ENCODE results near the gene ECI2. TPM values are rescaled to one million over a fixed set of nuclear protein-coding genes. Genes with fewer than 3 reads are reported as not detected.

Gene ECI2
- total RNA-seq, 4 donors from 2014 or later: 46.9 to 64.4 (median 56.0) TPM

DNA sequence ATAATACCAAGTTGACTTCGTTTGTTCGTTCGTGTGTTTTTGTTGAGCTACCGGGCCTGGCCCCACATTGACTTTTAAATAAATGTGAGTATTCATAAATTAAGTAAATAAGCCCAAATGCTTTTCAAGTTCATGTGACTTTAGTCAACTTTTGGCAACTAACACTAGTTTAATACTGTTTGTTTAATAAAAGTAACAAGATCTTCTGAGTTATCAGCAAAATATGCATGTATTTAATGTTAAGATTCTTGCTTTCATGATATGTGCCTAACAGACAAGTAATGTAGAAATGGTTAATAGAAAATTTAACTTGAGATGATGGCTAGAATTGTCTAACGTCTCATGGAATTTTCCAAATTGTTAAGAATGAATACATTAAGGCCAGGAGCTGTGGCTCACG is 38.7 kb upstream of the ECI2 start:
- Histone ChIP-seq H3K27ac (no peak overlapping the region), H3K27me3 (no peaks in the 10 kb centered on the region), H3K4me1 (no peaks in the 10 kb centered on the region), H3K4me3 (no peak overlapping the region), H3K36me3 (no peaks in the 10 kb centered on the region), H3K9me3 (no peaks in the 10 kb centered on the region)
- intact Hi-C loops (cut with DNase I; ENCODE audit: low total_unique reads): no loop called here
- no peak for DNase-seq
- TF ChIP-seq, protein P1, sequence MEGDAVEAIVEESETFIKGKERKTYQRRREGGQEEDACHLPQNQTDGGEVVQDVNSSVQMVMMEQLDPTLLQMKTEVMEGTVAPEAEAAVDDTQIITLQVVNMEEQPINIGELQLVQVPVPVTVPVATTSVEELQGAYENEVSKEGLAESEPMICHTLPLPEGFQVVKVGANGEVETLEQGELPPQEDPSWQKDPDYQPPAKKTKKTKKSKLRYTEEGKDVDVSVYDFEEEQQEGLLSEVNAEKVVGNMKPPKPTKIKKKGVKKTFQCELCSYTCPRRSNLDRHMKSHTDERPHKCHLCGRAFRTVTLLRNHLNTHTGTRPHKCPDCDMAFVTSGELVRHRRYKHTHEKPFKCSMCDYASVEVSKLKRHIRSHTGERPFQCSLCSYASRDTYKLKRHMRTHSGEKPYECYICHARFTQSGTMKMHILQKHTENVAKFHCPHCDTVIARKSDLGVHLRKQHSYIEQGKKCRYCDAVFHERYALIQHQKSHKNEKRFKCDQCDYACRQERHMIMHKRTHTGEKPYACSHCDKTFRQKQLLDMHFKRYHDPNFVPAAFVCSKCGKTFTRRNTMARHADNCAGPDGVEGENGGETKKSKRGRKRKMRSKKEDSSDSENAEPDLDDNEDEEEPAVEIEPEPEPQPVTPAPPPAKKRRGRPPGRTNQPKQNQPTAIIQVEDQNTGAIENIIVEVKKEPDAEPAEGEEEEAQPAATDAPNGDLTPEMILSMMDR (IDR thresholded peaks at IDR 0.05): no peak
- no peak for TF ChIP-seq POLR2A (IDR thresholded peaks at IDR 0.05)

DNA sequence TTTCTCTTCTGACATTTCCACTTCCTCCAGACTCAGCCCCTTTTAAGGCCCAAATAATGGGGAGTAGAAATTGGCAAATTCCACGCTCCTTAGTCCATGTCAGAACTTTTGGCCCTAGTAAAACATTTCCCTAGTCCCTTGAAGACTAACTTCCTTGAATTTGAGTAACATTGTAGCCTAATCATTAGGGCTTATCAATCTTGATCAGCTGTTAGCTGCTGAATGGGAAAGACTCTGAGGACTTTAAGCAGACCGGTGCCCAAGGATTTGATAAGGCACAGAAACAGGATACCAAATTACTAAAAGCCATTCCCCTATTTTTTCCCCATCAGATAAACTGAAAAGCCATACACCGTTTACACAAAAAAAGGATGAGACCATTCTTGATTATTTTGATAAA is 37.0 kb upstream of the ECI2 start:
- no peak overlapping the region for H3K4me3 ChIP-seq
- H3K36me3 ChIP-seq: no peaks in the 10 kb centered on the region
- DNase-seq: no peak
- H3K9me3 ChIP-seq: no peaks in the 10 kb centered on the region
- no peak for TF ChIP-seq POLR2A (IDR thresholded peaks at IDR 0.05)
- TF ChIP-seq, protein P1 (IDR thresholded peaks at IDR 0.05): no peak
- intact Hi-C loops (cut with DNase I; ENCODE audit: low total_unique reads): no loop called here
- H3K27ac ChIP-seq: no peak overlapping the region
- no peaks in the 10 kb centered on the region for H3K4me1 ChIP-seq
- no peaks in the 10 kb centered on the region for H3K27me3 ChIP-seq

DNA sequence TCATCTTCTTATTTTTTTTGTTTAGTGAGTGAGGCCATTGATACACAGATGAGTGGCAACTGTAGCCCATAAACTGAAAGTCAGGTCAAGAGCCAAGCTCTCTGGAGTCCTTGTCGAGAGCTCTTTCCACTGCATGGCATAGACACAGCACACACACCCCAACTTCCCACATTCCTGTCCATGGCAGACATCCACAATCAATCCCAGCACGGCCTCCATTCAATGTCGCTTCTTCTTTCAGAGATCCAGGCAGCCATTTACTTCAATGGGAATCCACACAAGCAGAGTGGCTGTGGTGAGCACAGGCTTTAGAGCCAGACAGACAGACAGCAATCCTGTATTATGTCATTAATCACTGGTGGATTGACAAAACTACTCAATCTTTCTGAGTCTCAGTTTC is 34.9 kb upstream of the ECI2 start:
- no peak for TF ChIP-seq POLR2A (IDR thresholded peaks at IDR 0.05)
- TF ChIP-seq, protein P1 (IDR thresholded peaks at IDR 0.05): no peak
- no peak for DNase-seq
- Histone ChIP-seq H3K9me3 (no peaks in the 10 kb centered on the region), H3K4me1 (no peaks in the 10 kb centered on the region), H3K27me3 (no peaks in the 10 kb centered on the region), H3K4me3 (no peak overlapping the region), H3K36me3 (no peaks in the 10 kb centered on the region), H3K27ac (no peak overlapping the region)
- intact Hi-C loops (cut with DNase I; ENCODE audit: low total_unique reads): no loop called here

DNA sequence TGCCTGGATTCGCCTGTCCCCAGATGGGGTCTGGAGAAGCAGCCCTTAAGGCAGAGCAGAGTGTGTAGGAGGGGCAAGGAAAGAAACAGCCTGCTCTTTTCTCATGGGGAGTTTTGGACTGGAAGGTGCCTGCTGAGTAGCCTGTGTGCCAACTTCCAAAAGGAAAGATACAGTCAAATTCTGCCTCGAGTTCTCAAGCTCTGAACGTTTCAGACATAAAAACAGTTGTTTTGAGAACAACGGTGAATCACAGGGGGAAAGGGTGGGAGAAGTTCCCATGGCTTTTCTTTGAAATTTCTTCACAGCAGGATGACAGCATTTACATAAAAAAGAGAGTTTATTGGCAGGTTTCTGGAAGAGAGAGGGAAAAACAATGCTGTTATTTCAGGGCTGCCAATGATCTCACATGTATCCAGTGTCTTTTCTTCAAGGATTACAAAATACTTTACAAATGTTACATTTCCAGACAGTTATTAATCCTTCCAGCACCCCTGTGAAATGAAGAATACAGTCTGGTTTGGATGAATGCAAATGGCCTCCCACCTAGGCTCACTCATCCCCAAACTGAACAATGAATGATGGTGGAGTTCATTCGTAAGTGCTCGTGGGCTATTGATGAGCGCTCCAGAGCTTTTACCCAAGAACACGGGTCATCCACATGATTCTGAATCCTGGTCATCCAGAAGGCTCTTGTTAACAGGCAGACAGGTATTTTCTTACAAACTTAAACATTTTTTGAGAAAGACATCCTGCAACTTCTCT is 33.8 kb upstream of the ECI2 start:
- Histone ChIP-seq H3K4me1 (no peaks in the 10 kb centered on the region), H3K9me3 (no peaks in the 10 kb centered on the region), H3K27me3 (no peaks in the 10 kb centered on the region), H3K4me3 (no peak overlapping the region), H3K36me3 (no peaks in the 10 kb centered on the region), H3K27ac (no peak overlapping the region)
- DNase-seq: no peak
- no peak for TF ChIP-seq POLR2A (IDR thresholded peaks at IDR 0.05)
- TF ChIP-seq, protein P1 (IDR thresholded peaks at IDR 0.05): no peak
- intact Hi-C loops (cut with DNase I; ENCODE audit: low total_unique reads): no loop called here

DNA sequence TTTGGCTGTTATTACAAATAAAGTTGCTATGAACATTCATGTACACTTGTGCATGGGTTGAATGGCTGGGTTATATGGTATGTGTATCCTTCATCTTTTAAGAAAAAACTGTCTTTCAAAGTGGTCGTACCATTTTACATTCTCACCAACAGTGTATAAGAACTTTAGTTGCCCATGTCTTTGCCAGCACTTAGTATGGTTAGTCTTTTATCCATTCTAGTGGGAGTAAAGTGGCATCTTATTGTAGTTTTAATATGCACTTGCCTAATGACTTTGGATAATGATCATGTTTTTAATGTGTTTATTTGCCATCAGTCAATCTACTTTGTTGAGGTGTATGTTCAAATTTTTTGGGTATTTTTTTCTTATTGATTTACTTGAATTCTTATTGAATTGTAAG is 32.5 kb upstream of the ECI2 start:
- Histone ChIP-seq H3K9me3 (no peaks in the 10 kb centered on the region), H3K4me3 (no peak overlapping the region), H3K36me3 (no peaks in the 10 kb centered on the region), H3K27ac (no peak overlapping the region), H3K4me1 (no peaks in the 10 kb centered on the region), H3K27me3 (no peaks in the 10 kb centered on the region)
- intact Hi-C loops (cut with DNase I; ENCODE audit: low total_unique reads): no loop called here
- TF ChIP-seq, protein P1 (IDR thresholded peaks at IDR 0.05): no peak
- TF ChIP-seq POLR2A (IDR thresholded peaks at IDR 0.05): no peak
- DNase-seq: no peak
